SK-N-SH (cell line): Measurements from ENCODE around the gene SERPINE1. TPM values are rescaled to one million over a fixed set of nuclear protein-coding genes. Genes with fewer than 3 reads are reported as not detected.

Experiments
- ELF1 ChIP-seq: IDR thresholded peaks from 2 replicates; pipeline ENCODE4 v1.4.0; 2012
- FOSL2 ChIP-seq: IDR thresholded peaks from 2 replicates; pipeline ENCODE4 v1.4.0; 2012; ENCODE audit warnings: low read depth, mild to moderate bottlenecking, moderate library complexity, borderline replicate concordance
- GATA2 ChIP-seq: sonication (generic); formaldehyde crosslinking; IDR thresholded peaks from 2 replicates; pipeline ENCODE4 v1.5.0; 2020; ENCODE audit warnings: mild to moderate bottlenecking, missing genetic modification reagents
- MXI1 ChIP-seq: IDR thresholded peaks from 2 replicates; pipeline ENCODE4 v1.6.1; 2012; ENCODE audit warnings: mild to moderate bottlenecking, low read depth, low read length, improper control_type of control experiment
- NRF1 ChIP-seq: IDR thresholded peaks from 2 replicates; pipeline ENCODE4 v1.6.1; 2012; ENCODE audit warnings: low read depth, mild to moderate bottlenecking, low read length
- RAD21 ChIP-seq: IDR thresholded peaks from 2 replicates; pipeline ENCODE4 v1.6.1; 2012; ENCODE audit warnings: mild to moderate bottlenecking, low read length
- RCOR1 ChIP-seq: fragments of 150-350 bp; IDR thresholded peaks from 2 replicates; pipeline ENCODE4 v1.6.1; 2017; ENCODE audit warnings: antibody characterized with exemption, low read length
- RFX5 ChIP-seq: IDR thresholded peaks from 2 replicates; pipeline ENCODE4 v1.6.1; 2012; ENCODE audit warnings: mild to moderate bottlenecking, improper control_type of control experiment, low read length
- RXRA ChIP-seq: IDR thresholded peaks from 2 replicates; pipeline ENCODE4 v1.4.0; 2012; ENCODE audit warnings: low read depth, mild to moderate bottlenecking, borderline replicate concordance
- SIN3A ChIP-seq: IDR thresholded peaks from 2 replicates; pipeline ENCODE4 v1.6.1; 2012; ENCODE audit warnings: low read depth, mild to moderate bottlenecking, low read length, moderate library complexity, borderline replicate concordance
- SMC3 ChIP-seq: IDR thresholded peaks from 2 replicates; pipeline ENCODE4 v1.6.1; 2012; ENCODE audit warnings: low read depth, low read length, improper control_type of control experiment
- TCF12 ChIP-seq: IDR thresholded peaks from 2 replicates; pipeline ENCODE4 v1.4.0; 2012
- TEAD4 ChIP-seq: IDR thresholded peaks from 2 replicates; pipeline ENCODE4 v1.4.0; 2012; ENCODE audit warnings: mild to moderate bottlenecking, borderline replicate concordance; ENCODE audit not compliant: insufficient read depth
- polyA plus RNA-seq, 3 experiments: library from polyadenylated mRNA; depleted of rRNA; stranded (reverse); fragments of >200 nt; gene quantifications; 2 replicates each; pipeline ENCODE4 v1.2.3, GENCODE V29; 2012
- TF ChIP-seq, protein P1 (sequence below): IDR thresholded peaks from 2 replicates; pipeline ENCODE4 v1.4.0; 2012; ENCODE audit warnings: low read depth, borderline replicate concordance
- TF ChIP-seq, protein P2 (sequence below): IDR thresholded peaks from 2 replicates; pipeline ENCODE4 v1.4.0; 2012; ENCODE audit warnings: low read depth
- TF ChIP-seq, protein P3 (sequence below): IDR thresholded peaks from 2 replicates; pipeline ENCODE4 v1.4.0; 2012; ENCODE audit warnings: low read depth, borderline replicate concordance
- TF ChIP-seq, protein P4 (sequence below): fragments of 200-600 bp; sonication (generic); IDR thresholded peaks from 2 replicates; pipeline ENCODE4 v1.6.1; 2017; ENCODE audit warnings: antibody characterized with exemption, mild to moderate bottlenecking, moderate library complexity
- TF ChIP-seq, protein P5 (sequence below): fragments of 150-350 bp; IDR thresholded peaks from 2 replicates; pipeline ENCODE4 v1.6.1; 2016; ENCODE audit warnings: mild to moderate bottlenecking, low read depth, low read length

The SERPINE1 gene
- polyA plus RNA-seq, 1 of the 3 experiments (the other 2 are of a cell fraction): 4,174 TPM

DNA sequence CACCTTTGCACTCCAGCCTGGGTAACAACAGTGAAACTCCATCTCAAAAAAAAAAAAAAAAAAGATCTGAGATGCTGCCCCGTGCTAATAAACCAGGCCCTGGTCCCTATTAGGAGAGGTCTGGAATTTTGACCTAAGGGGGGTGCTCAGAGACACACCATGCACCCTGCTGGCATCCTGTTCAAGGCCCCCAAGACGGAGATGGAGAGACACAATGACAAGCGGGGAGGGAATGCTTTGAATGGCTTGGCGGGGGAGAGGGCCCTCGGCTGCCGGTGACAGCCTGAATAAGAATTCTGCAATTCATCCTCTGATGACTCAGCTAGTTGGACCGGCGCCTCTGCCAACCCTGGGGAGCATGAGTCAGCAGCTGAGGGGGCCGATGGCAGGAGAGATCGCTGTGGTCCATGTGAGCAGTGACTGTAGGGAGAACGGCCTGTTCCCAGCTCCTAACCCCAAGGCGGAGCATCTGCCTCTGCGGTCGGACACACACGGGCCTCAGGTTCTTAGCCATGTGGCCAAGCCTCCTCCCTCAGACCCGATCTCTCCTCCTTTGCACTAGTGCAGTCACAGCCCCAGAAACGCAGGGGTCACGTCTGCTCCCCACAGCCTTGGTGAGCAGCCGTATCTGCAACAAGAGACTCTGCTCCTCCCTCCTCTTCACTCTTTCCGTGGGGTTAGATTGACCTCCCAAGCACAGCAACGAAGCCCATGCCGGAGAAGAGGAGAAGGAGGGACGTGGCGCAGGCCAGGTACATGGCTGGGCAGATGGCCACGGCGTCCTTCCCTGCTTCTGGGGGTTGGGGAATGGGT, 26.7 kb upstream of the SERPINE1 start (continued):
- TF ChIP-seq, protein P1, sequence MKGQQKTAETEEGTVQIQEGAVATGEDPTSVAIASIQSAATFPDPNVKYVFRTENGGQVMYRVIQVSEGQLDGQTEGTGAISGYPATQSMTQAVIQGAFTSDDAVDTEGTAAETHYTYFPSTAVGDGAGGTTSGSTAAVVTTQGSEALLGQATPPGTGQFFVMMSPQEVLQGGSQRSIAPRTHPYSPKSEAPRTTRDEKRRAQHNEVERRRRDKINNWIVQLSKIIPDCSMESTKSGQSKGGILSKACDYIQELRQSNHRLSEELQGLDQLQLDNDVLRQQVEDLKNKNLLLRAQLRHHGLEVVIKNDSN: peak; percentile 78
- TF ChIP-seq SIN3A (peak; percentile 96; the same call in 1 of the 2 replicates), RAD21 (no peak), TCF12 (peak; percentile 99), NRF1 (no peak), RCOR1 (no peak), RXRA (peak; percentile 99), FOSL2 (peak; percentile 100), ELF1 (no peak), MXI1 (no peak), RFX5 (no peak), SMC3 (no peak; the same call in 1 of the 2 replicates), TEAD4 (peak; percentile 99), GATA2 (CRISPR knock-in tag) (no peak)
- TF ChIP-seq, protein P2, sequence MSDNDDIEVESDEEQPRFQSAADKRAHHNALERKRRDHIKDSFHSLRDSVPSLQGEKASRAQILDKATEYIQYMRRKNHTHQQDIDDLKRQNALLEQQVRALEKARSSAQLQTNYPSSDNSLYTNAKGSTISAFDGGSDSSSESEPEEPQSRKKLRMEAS: peak; percentile 99
- TF ChIP-seq, protein P3, sequence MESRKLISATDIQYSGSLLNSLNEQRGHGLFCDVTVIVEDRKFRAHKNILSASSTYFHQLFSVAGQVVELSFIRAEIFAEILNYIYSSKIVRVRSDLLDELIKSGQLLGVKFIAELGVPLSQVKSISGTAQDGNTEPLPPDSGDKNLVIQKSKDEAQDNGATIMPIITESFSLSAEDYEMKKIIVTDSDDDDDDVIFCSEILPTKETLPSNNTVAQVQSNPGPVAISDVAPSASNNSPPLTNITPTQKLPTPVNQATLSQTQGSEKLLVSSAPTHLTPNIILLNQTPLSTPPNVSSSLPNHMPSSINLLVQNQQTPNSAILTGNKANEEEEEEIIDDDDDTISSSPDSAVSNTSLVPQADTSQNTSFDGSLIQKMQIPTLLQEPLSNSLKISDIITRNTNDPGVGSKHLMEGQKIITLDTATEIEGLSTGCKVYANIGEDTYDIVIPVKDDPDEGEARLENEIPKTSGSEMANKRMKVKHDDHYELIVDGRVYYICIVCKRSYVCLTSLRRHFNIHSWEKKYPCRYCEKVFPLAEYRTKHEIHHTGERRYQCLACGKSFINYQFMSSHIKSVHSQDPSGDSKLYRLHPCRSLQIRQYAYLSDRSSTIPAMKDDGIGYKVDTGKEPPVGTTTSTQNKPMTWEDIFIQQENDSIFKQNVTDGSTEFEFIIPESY: peak; percentile 94
- TF ChIP-seq, protein P4, sequence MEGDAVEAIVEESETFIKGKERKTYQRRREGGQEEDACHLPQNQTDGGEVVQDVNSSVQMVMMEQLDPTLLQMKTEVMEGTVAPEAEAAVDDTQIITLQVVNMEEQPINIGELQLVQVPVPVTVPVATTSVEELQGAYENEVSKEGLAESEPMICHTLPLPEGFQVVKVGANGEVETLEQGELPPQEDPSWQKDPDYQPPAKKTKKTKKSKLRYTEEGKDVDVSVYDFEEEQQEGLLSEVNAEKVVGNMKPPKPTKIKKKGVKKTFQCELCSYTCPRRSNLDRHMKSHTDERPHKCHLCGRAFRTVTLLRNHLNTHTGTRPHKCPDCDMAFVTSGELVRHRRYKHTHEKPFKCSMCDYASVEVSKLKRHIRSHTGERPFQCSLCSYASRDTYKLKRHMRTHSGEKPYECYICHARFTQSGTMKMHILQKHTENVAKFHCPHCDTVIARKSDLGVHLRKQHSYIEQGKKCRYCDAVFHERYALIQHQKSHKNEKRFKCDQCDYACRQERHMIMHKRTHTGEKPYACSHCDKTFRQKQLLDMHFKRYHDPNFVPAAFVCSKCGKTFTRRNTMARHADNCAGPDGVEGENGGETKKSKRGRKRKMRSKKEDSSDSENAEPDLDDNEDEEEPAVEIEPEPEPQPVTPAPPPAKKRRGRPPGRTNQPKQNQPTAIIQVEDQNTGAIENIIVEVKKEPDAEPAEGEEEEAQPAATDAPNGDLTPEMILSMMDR: no peak
- TF ChIP-seq, protein P5, sequence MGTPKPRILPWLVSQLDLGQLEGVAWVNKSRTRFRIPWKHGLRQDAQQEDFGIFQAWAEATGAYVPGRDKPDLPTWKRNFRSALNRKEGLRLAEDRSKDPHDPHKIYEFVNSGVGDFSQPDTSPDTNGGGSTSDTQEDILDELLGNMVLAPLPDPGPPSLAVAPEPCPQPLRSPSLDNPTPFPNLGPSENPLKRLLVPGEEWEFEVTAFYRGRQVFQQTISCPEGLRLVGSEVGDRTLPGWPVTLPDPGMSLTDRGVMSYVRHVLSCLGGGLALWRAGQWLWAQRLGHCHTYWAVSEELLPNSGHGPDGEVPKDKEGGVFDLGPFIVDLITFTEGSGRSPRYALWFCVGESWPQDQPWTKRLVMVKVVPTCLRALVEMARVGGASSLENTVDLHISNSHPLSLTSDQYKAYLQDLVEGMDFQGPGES: no peak
- TF ChIP-seq, all 33 proteins: peak for 18
